Skin of body (tissue), 2 donors: ENCODE data around the gene MAPKAP1. TPM values are rescaled to one million over a fixed set of nuclear protein-coding genes. Genes with fewer than 3 reads are reported as not detected.
"Not testable (repeated sequence)": the region's sequence is repeated elsewhere in the genome, so short reads cannot be mapped to it uniquely, and the experiment has no call there.

ENCODE experiments used
- DNase-seq: peaks from one replicate; lab custom pipeline; 2025; lab: John Stamatoyannopoulos, UW
- total RNA-seq: library from RNA; depleted of rRNA; stranded (reverse); fragments of >200 nt; gene quantifications from one replicate; pipeline ENCODE4 v1.2.3, GENCODE V29; 2014

Gene MAPKAP1
- total RNA-seq, 1 donor from 2014 or later: 35.2 TPM

DNA sequence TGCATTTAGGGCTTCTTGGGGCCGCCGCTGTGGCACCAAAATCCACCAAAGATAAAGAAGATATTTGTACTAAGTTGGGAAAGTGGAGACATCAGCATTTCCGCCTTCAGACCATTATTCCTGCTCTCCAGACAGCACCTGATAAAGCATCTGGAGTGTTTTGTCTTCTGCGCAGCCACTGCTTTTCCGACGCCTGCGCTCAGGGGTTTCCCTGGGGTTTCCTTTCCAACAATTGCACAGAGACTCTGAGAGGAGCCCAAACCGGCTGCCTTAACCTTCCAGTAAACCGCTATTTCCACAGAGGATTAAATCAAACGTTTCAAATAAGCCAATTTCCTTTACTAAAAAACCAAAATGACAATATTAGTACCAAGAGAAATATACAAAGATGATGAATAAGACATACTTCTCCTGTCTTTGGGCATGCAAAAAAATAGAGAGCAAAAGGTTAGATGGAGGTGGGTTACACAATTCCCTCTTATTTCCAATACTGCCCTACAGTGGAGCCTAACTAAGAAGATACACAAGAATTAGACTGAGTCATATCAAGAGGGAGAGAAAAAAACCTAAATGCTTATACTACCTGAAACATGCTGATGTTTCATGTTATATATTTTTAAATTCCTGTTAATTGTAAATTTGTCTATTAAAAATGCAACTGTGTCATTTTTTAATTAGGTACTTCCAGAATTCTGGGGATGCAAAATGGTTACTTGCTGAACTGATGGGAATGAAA is 98.4 kb downstream of the MAPKAP1 start:
- no peak for DNase-seq

DNA sequence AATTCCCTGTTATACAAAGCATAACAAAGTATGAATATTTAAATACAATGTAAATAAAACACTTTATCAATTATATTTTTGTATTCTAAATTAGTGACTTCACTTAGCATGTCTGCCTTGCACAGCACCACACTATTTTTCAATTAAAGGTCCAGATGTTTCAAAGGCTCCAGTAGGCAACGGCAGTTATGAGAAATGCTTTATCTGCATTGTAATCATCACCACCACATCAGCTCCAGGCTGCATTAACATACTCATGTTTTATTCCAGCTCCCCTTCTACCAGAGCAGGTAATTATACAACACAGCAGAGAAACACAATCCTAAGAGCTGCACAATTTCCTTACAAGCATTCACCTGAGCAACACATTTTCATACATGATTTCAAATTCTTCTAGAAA is 102.8 kb downstream of the MAPKAP1 start:
- DNase-seq: no peak

DNA sequence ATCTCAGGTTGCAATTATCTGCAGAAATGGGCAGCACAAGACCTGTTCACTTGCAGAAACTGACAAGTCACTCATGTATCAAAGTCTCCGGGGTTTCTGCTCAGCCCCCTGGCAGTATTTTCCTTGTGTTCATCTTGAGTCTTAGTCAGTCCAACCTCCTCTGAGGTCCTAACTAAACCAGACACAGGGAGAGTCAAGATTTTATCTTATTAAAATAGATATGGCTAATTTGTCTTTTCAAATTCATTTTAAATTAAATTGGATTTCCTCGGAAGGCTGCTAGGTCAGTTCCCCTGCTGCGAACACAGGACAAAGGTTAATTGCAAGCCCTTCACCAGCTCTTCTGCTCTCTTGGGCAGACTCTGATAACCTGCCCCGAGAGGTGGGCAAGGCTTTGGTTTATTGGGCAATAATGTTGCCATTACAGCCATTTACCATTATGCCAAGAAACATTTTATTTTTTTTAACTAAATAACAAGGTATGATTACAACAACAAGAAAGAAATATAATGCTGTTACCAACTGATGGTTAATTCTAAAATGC is 103.5 kb downstream of the MAPKAP1 start:
- no peak for DNase-seq

DNA sequence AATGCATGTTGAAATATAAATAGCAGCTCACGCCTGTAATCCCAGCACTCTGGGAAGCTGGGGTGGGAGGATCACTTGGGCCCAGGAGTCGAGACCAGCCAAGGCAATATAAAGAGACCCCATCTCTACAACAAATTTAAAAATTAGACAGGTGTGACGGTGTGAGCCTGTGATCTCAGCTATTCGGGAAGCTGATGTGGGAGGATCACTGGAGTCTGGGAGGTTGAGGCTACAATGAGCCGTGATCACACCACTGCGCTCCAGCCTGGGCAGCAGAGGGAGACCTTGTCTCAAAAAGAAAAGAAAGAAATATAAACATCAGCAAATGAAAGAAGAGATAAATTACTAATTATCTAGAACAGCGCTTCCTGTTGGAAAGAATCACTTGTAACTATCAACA is 105.0 kb downstream of the MAPKAP1 start:
- no peak for DNase-seq

DNA sequence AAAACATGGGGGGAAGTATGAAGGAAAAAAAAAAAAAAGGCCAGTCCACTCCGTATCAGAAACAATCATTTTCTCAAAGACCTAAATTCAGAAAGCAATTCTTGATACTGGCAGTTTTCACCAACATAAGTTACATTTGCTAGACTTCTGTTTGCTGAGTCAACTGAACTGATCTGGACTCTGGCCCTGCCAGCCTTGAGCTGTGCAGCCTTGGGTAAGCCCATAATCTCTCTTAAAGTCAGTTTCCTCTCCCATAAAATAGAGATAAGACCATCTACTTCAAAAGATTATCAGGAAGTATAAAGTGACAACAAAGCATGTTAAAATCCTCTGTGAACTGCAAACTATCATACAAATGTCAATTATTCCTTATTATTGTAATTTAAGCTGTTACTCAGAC is 106.8 kb downstream of the MAPKAP1 start:
- DNase-seq: no peak

DNA sequence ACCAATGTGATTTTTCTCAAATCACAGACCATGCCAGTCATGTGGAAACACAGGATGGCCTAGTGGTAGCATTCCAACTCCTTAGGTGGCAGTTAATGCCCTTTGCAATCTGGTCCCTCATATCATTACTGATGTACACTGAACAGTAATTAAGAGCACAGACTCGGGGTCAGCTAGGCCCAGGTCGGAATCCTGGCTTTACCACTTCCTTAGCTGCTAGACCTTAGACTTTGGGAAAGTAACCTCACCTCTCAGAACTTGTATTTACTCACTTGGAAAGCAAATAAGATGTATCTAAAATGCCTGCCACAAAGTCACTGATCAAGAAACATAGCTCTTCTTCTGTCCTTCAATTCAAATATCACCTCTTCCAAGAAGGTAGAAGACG is 112.8 kb downstream of the MAPKAP1 start:
- DNase-seq: no peak

DNA sequence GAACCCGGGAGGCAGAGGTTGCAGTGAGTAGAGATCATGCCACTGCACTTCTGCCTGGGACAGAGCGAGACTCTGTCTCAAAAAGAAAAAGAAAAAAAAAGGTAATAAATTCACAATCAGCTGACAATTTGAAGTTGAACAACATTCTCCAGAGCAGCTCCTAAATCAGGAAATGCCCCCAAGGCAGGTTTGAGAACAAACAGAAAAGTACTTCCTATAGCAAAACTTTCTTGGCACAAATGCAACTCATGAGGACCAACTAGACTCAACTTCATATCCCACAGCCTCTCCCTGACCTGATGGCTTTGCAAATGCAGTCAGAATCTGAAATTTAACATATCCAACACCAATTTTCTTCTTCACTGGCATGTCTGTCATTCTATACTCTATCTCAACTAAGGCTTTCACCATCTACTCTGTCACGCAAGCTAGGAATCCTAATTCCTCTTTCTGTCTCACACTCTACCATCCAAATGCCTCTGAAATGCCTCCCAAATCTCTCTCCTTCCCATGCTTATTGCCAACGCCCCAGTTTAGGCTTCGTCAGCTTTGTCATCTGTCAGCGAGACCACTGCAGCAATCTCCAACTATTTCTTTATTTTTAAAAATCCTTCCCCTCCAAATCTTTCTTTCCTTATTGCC is 113.3 kb downstream of the MAPKAP1 start:
- no peak for DNase-seq

DNA sequence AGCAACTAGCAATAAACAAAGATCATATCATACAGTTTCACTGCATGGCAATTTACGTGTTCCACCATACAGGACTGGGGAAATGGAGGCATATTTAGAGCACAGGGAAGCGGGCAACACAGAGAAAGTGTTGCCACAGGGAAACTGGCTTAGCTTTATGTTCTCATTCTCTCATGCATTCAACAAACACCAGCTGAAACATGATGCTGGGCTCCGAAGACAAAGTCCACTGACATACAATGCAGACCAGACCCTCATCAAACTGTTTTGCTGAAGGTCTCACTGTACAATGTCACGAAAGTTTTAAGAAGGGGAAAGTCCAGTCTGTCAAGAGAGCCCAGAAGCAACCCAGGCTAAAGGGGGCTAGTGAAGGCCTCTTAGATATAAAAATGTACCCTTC is 115.1 kb downstream of the MAPKAP1 start:
- DNase-seq: no peak

DNA sequence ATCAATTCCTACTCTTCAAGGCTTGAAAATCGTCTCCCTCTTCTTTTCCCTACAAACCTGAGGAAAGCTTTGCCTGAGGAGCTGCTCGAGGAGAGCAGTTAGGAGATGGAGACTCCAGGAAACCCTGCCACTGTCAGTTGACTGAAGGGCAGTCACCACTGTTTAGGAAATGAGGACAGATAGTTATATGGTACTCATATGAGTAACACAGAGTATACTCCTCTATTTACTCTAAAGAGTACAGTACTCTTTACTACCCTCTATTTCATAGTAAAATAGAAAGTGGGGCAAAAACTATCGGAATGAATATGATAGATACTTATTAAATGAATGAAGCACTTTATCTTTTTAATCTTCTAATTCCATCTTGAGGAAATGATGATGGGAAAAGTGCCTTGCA is 115.8 kb downstream of the MAPKAP1 start:
- DNase-seq: no peak

DNA sequence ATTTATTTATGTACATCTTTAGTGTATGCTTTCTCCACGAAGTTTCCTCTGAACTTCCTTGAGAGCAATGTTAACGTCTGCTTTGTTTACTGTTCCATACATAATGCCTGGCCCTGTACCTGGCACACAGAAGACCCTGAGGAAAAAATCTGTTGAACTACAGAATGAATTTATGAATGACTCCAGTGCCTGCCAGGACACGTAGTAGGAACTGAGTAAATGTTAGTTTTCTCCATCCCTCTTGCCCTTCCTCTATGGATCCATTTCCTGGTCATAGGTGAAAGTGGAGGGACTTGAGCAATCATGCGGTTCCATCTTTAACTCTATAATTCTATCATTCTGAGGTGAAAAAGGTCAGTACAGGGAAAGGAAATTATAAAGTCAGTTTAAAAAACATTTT is 117.7 kb downstream of the MAPKAP1 start:
- no peak for DNase-seq

DNA sequence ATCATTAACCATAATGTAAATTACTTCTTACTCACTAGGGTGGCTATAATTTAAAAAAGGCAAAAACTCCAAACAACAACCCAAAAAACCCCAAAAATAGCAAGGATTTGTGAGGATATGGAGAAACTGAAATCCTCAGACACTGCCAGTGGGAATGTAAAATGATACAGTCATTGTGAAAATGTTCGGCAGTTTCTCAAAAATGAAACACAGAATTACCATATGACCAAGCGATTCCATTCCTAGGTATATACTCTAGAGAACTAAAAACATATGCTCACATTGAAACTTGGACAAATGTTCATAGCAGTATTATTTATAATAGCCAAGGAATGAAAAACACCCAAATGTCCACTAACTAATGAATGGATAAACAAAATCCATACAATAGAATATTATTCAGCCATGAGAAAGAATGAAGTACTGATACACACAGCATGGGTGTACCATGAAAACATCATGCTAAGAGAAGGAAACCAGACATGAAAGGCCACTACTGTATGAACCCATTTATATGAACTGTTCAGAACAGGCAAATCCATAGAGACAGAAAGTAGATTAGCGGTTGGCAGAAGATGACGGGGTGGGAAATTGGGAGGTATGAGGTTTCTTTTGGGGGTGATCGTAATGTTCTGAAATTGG is 119.1 kb downstream of the MAPKAP1 start:
- no peak for DNase-seq

DNA sequence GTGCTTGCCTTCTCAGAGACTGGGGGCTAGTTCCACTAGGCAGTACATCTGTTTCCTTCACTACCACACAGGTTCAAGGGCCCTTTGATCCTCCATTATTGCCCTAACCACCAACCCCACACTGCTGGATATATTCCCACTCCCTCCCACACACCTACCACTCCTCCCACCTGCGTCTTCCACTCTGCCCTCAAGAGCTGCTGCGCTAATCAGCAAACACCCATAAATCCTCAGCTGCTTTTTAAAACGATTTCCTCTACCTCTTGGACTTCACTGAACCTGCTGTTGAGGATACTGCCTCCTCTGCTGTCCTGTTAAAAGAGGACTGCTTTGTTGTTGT is 120.9 kb downstream of the MAPKAP1 start:
- DNase-seq: no peak

DNA sequence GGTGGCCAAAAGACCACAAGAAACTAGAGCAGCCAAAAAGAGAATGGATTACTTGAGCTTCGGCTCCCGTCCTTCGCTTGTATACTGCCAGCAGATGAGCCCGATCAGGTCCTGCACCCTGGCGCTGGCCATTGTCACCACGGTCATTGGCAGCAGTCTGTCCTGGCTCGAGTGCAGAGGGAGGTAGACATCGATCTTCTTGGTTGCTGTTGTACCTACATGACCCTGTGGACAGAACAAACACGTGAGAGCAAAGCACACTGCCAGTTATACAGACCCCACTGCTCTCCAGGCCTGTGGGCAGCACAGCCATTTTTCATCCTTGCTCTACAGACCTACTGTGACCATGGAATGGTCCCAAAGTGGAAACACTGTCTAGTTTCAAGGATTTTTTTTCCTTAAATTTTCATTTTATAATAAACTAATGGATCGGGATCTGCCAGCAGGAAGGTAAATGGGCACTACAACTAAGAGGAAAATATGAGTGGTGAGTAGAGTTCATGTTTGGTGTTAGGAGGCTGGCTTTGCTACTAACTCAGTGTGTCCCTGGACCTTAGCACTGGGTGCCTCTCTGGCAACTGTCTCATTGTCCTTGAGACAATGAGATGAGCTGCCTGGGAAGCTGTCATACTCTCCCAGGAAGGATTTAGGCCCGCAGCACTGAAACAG is 121.4 kb downstream of the MAPKAP1 start:
- no peak for DNase-seq

DNA sequence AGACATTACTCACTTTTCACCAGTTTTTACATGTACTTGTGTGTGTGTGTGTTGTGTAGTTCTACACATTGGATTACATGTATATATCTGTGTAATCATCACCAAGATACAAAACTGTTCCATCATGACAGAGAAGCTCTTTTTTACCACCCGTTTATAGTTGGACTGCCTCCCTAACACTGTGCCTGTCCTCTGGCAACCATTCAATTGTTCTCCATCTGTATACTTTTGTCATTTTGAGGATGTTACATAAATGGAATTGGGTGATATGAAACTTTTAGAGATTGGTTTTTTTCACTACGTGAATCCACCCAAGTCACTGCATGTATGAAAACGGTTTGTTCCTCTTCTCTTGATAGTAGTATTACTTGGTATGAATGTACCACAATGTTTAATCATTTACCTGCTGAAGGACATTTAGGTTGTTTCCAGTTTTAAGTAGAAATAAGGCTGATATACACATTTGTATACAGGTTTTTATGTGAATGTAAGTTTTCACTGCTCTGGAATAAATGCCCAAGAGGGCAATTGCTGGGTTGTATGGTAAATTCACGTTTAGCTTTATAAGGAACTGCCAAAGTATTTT is 126.2 kb downstream of the MAPKAP1 start:
- DNase-seq: no peak

DNA sequence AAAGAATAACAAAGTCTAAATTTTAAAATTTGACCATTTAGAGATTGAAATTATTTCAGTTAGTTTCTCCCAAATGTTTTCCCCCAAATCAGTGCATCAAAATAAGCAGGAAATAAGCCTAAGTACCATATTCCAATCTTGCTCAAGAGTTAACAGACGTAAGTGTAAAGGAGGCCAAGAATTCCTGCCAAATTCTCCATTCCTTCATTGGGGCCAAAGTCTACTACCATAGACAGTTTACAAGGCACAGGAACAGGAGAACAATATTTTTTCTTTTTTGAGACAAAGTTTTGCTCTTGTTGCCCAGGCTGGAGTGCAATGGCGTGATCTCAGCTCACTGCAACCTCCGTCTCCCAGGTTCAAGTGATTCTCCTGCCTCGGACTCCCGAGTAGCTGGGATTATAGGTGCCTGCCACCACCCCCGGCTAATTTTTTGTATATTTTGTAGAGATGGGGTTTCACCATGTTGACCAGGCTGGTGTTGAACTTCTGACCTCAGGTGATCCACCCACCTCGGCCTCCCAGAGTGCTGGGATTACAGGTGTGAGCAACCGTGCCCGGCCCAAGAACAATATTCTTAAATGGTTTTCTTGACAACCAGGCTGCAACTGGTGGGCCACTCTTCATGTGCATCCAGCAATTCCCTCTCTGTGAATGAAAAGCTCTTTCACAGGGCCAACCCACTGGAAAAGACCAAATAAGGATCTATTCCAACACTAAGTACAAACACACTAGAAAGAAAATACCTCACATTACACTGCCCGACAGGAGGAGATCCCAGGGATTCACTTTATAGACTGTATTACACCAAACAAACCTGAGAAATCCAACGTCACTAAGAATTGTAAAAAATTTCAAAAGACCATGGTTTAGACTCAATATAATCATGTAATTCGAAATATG is 127.7 kb downstream of the MAPKAP1 start:
- no peak for DNase-seq

DNA sequence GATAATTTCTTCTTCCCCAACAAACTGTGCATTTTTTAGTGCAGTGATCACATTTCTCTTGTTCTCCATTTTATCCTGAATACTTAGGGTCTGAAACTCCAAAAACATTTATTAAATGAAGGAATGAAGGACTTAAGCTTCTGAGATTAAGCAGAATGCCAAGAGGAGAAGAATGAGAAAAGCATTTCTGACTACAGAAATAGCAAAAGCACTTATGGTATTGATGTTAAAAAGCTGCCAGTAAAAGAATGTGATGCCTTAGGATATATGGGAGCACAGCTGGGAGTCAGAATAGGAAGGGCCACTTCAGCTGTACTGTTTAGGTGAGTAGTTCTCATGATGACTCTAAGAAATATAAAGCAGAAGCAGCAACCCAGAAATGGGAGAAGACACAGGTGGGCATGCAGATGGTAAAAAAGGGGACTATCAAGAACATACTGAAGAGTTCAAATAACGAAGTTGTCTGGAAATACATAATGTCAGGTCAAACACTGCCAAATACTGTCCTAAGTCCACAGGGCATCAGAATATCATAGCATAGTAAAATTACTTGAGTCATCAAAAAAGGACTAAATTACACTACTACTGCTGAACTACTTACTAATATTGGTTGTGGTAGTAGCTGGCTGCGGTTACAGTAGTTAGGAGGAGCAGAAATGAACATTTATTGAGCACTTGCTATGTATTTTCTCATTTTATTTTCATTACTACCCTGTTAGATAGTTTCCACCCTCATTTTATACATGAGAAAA is 132.7 kb downstream of the MAPKAP1 start:
- no peak for DNase-seq

DNA sequence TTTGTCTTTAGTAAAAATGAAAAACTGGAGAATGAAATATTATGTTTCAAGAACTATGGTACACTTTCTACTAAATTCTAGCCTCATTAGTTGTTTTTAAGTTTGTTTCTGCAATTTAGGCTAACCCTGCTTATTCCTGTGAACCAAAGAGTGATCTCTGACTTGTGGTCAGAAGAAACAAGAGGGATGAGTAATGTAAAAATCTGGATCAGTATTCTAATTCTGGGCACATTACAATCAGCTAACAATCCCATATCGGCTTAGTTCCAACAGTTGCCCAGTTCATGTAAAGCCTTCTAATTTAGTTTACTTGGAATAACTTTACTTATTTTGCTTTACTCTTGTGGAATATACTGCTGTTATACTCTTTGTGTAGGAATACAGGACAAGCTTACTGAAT is 134.5 kb downstream of the MAPKAP1 start:
- DNase-seq: not testable (repeated sequence)

DNA sequence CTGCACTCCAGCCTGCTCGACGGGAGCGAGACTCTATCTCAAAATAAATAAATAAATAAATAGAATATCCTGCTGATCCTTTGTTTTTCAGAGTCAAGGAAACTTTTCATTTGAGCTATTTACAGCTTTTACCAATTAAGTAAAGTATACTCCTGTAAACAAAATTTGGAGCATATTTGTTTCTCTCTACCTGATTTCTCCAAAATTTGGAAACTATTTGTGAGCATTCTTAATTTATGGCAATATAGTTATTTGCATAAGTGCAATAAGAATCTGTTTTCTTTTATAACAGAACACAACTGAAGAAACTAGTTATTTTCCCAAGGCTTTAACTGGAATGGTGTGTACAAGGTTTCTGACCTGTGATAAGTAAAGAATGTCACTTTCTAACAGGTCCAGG is 135.2 kb downstream of the MAPKAP1 start:
- not testable (repeated sequence) for DNase-seq

DNA sequence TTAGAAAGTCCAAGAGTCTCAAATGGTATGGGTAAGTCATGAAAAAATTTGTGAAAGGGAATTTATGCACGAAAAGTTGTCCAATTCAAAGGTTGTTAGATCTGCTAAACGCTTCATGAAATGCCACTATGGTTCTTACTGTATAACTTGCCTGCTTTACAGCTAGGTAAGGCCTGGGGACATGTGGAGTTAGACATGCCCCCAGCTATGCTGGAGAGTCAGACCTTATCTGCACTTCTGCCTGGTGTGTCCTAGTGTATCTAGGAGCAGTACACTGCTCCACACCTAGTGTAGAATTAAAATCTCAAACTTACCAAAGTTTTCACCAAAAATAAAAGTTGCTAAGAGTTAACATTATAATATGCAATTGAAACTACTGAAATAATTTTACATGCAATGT is 136.8 kb downstream of the MAPKAP1 start:
- no peak for DNase-seq

DNA sequence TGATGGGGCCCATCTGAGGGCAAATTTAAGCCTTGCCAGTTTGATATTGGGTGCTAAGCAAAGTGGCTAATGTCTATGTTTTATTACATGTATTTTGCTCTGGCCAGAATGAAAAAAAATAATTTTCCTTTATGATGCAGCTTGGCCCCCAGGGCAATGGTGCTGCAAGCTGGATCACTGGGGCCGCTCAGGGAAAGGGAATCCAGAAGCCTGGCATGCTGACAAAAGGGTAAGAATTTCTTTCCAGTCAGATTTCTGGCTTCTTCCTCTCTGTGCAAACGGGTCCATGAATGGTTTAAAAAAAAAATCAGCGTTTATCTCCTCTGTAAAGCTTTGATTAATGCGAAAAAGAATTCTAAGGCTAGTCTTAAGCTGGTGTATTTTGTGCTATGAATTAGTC is 138.4 kb downstream of the MAPKAP1 start:
- DNase-seq: no peak
